Fibroblast of lung (primary cell): ENCODE data around the gene CNDP2. TPM values are rescaled to one million over a fixed set of nuclear protein-coding genes. Genes with fewer than 3 reads are reported as not detected.

Source experiments
- DNase-seq, 2 donors: peaks; one replicate each; pipeline versions ENCODE4 v3.0.0 to v3.0.0-alpha.2; 2010; ENCODE audit warnings: low read depth in 2 of 2
- H2AFZ ChIP-seq: 2 replicates; pipeline ENCODE4 v1.5.1; 2012; ENCODE audit warnings: low read length, control low read depth, inconsistent platforms
- H3K27ac ChIP-seq: 2 replicates; pipeline ENCODE4 v1.5.1; 2011; ENCODE audit warnings: low read length, control low read depth; ENCODE audit not compliant: insufficient read depth
- H3K27me3 ChIP-seq: 2 replicates; pipeline ENCODE4 v1.5.1; 2011; ENCODE audit warnings: mild to moderate bottlenecking, low read length; ENCODE audit not compliant: control insufficient read depth, insufficient read depth
- H3K36me3 ChIP-seq: 2 replicates; pipeline ENCODE4 v1.5.1; 2011; ENCODE audit warnings: low read length; ENCODE audit not compliant: control insufficient read depth, insufficient read depth
- H3K4me1 ChIP-seq: 2 replicates; pipeline ENCODE4 v1.5.1; 2011; ENCODE audit warnings: low read length; ENCODE audit not compliant: control insufficient read depth, insufficient read depth; ENCODE audit errors: extremely low read depth
- H3K4me2 ChIP-seq: 2 replicates; pipeline ENCODE4 v1.5.1; 2011; ENCODE audit warnings: low read length, control low read depth; ENCODE audit not compliant: insufficient read depth; ENCODE audit errors: extremely low read depth
- H3K4me3 ChIP-seq, 4 experiments: fragments of 200-600 bp in 1 of 4; sonication (generic) in 1 of 4; replicated peaks in 1 of 4; 2 replicates each; pipeline ENCODE4 v1.5.1; 2011 to 2016; ENCODE audit warnings: low read length in 4 of 4, low read depth in 3 of 4, mild to moderate bottlenecking in 3 of 4, control low read depth in 2 of 4, inconsistent platforms in 1 of 4, mixed read lengths in 1 of 4; ENCODE audit not compliant: insufficient read depth in 1 of 4; ENCODE audit errors: control extremely low read depth in 1 of 4
- H3K79me2 ChIP-seq: 2 replicates; pipeline ENCODE4 v1.5.1; 2012; ENCODE audit warnings: mild to moderate bottlenecking, low read length, inconsistent platforms; ENCODE audit not compliant: control insufficient read depth, insufficient read depth
- H3K9ac ChIP-seq: 2 replicates; pipeline ENCODE4 v1.5.1; 2011; ENCODE audit warnings: mild to moderate bottlenecking, low read length, control low read depth; ENCODE audit not compliant: insufficient read depth
- H3K9me3 ChIP-seq: 2 replicates; pipeline ENCODE4 v1.5.1; 2012; ENCODE audit warnings: low read depth, low read length; ENCODE audit not compliant: control insufficient read depth, insufficient read depth
- H4K20me1 ChIP-seq: 2 replicates; pipeline ENCODE4 v1.5.1; 2011; ENCODE audit warnings: low read length; ENCODE audit not compliant: control insufficient read depth, insufficient read depth; ENCODE audit errors: extremely low read depth
- EZH2 ChIP-seq: IDR thresholded peaks from 2 replicates; pipeline ENCODE4 v1.5.1; 2012; ENCODE audit warnings: low read length, control low read depth, mild to moderate bottlenecking; ENCODE audit errors: missing control alignments
- polyA plus RNA-seq, 2 donors: library from polyadenylated mRNA; depleted of rRNA in 1 of 2; stranded (reverse) in 1 of 2; unstranded in 1 of 2; fragments of >200 nt; gene quantifications; 2 replicates each; pipeline ENCODE4 v1.2.1, GENCODE V29; 2011 to 2012; ENCODE audit warnings: missing spikeins in 1 of 2
- total RNA-seq: library from RNA; depleted of rRNA; stranded (reverse); fragments of >200 nt; gene quantifications from 2 replicates; pipeline ENCODE4 v1.2.1, GENCODE V29; 2014
- TF ChIP-seq, protein P1 (sequence below), 2 donors: IDR thresholded peaks in 1 of 2; conservative IDR thresholded peaks in 1 of 2; 1 replicate in 1 of 2; 2 replicates in 1 of 2; pipeline ENCODE4 v1.5.1; 2011 to 2012; ENCODE audit warnings: low read length in 2 of 2, control low read depth in 1 of 2, inconsistent platforms in 1 of 2, low read depth in 1 of 2, mild to moderate bottlenecking in 1 of 2

The CNDP2 gene
- total and polyA plus RNA-seq, 2 donors (not counting 1 experiment from before 2014, with no cell fraction given), result 41.8 to 69.8 TPM

GRCh38 chr18:74547860-74548259 lies 51.7 kb downstream of the CNDP2 start:
- DNase-seq, result no peak
- Histone ChIP-seq H3K27ac (no peak overlapping the region), H2AFZ (no peak overlapping the region), H3K4me2 (no peak overlapping the region), H3K79me2 (no peaks in the 10 kb centered on the region), H3K9me3 (no peaks in the 10 kb centered on the region), H3K36me3 (no peaks in the 10 kb centered on the region), H3K4me3 (no peak overlapping the region), H4K20me1 (no peaks in the 10 kb centered on the region), H3K9ac (no peak overlapping the region), H3K27me3 (no peaks in the 10 kb centered on the region), H3K4me1 (peaks cover 4% of the 10 kb centered on the region)
- no peak for TF ChIP-seq EZH2
- TF ChIP-seq, protein P1, sequence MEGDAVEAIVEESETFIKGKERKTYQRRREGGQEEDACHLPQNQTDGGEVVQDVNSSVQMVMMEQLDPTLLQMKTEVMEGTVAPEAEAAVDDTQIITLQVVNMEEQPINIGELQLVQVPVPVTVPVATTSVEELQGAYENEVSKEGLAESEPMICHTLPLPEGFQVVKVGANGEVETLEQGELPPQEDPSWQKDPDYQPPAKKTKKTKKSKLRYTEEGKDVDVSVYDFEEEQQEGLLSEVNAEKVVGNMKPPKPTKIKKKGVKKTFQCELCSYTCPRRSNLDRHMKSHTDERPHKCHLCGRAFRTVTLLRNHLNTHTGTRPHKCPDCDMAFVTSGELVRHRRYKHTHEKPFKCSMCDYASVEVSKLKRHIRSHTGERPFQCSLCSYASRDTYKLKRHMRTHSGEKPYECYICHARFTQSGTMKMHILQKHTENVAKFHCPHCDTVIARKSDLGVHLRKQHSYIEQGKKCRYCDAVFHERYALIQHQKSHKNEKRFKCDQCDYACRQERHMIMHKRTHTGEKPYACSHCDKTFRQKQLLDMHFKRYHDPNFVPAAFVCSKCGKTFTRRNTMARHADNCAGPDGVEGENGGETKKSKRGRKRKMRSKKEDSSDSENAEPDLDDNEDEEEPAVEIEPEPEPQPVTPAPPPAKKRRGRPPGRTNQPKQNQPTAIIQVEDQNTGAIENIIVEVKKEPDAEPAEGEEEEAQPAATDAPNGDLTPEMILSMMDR (conservative IDR thresholded peaks at IDR 0.05 in 1 of 2, IDR thresholded peaks at IDR 0.05 in 1 of 2; ENCODE audit: low read depth in 1 of 2, low read length in 2 of 2), result no peak

- no peak overlapping the region for H3K27ac ChIP-seq
- TF ChIP-seq, protein P1 (conservative IDR thresholded peaks at IDR 0.05 in 1 of 2, IDR thresholded peaks at IDR 0.05 in 1 of 2; ENCODE audit: low read depth in 1 of 2, low read length in 2 of 2), result no peak
- no peaks in the 10 kb centered on the region for H3K36me3 ChIP-seq
These were observed 53.5 kb downstream of the CNDP2 start for GRCh38 chr18:74549591-74550104.

GRCh38 chr18:74550886-74551285 lies 54.7 kb downstream of the CNDP2 start:
- Histone ChIP-seq H3K27ac (no peak overlapping the region), H3K4me3 (no peak overlapping the region), H3K9ac (no peak overlapping the region), H3K36me3 (no peaks in the 10 kb centered on the region), H4K20me1 (no peaks in the 10 kb centered on the region), H3K4me2 (no peak overlapping the region), H3K79me2 (no peaks in the 10 kb centered on the region), H2AFZ (no peak overlapping the region), H3K4me1 (peaks cover 4% of the 10 kb centered on the region), H3K9me3 (no peaks in the 10 kb centered on the region), H3K27me3 (no peaks in the 10 kb centered on the region)
- DNase-seq, result no peak
- TF ChIP-seq EZH2, result no peak
- TF ChIP-seq, protein P1 (conservative IDR thresholded peaks at IDR 0.05 in 1 of 2, IDR thresholded peaks at IDR 0.05 in 1 of 2; ENCODE audit: low read depth in 1 of 2, low read length in 2 of 2), result no peak

More at GRCh38 chr18:74549591-74550104, 53.5 kb downstream of the CNDP2 start:
- Histone ChIP-seq H2AFZ (no peak overlapping the region), H3K27me3 (no peaks in the 10 kb centered on the region), H3K4me2 (no peak overlapping the region), H3K9me3 (no peaks in the 10 kb centered on the region), H4K20me1 (no peaks in the 10 kb centered on the region), H3K4me1 (peaks cover 4% of the 10 kb centered on the region), H3K9ac (no peak overlapping the region), H3K79me2 (no peaks in the 10 kb centered on the region), H3K4me3 (no peak overlapping the region)
- DNase-seq, result no peak
